ENCODE results near the gene BSX. TPM values are rescaled to one million over a fixed set of nuclear protein-coding genes. Genes with fewer than 3 reads are reported as not detected.
A peak's percentile ranks its signal among the peaks of the same experiment; 100 is the strongest.

The BSX gene
- polyA plus RNA-seq, 3 donors = not detected

- no peak for DNase-seq
Measured at GRCh38 chr11:122963961-122964360, 17.7 kb downstream of the BSX start.

DNA sequence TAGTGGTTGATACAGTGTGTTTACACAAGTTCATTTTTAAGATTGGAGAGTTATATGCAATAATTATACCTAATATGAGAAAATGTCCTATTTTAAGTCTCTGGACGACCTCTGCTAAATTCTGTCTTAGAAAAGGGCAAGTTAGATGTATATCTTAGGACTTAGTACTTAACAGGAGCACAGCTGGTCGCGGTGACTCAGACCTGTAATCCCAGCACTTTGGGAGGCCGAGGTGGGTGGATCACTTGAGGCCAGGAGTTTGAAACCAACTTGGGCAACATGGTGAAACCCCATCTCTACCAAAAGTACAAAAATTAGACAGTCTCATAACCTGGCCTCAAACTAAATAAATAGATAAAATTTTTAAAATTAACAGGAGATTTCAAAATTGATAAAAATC is 27.2 kb downstream of the BSX start:
- DNase-seq = no peak

DNA sequence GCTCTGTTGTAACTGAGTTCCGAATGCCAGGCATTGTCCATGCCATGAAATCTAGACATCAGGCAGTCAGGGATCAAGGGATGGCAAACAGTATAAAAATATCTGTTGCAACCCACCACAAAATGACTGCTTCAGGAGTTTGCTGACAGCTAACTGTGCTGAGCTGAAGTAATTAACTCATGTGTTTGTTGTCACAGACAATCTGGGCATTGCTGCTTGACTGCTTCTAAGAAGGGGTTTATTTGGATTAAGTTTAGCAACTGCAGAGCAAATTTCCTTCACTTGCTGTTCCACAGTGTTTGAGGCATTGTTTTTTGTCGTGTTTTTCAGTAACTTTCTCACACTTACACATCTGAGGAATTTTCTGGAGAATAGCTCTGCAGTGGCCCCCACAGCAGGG is 30.4 kb downstream of the BSX start:
- peak; percentile 20 for DNase-seq

- DNase-seq = no peak
Measured at GRCh38 chr11:122938557-122938956, 43.1 kb downstream of the BSX start.

GRCh38 chr11:122937983-122938382 is 43.7 kb downstream of the BSX start:
- DNase-seq = no peak

GRCh38 chr11:122933416-122933815 is 48.2 kb downstream of the BSX start:
- no peak for DNase-seq

GRCh38 chr11:122931510-122931909 is 50.1 kb downstream of the BSX start:
- DNase-seq = no peak

Other genes starting within 250 kb of the BSX start
- gene CRTAM, start 143.3 kb downstream of the BSX start, polyA plus RNA-seq (ENCODE audit: insufficient read length in 3 of 3) = under 1 TPM in 1 of 3 donors, not detected in 2; 0.09 TPM
- 10 to 100 TPM; 11.0 to 12.5 (median 11.4) TPM for gene JHY, start 99.1 kb downstream of the BSX start, polyA plus RNA-seq (ENCODE audit: insufficient read length in 3 of 3)
- gene HSPA8, start 80.3 kb upstream of the BSX start, polyA plus RNA-seq (ENCODE audit: insufficient read length in 3 of 3) = 1,000 to 10,000 TPM; 1,151 to 1,482 (median 1,389) TPM
- 10 to 100 TPM; 26.1 to 30.7 (median 27.2) TPM for gene CLMP, start 213.4 kb upstream of the BSX start, polyA plus RNA-seq (ENCODE audit: insufficient read length in 3 of 3)